Neutrophil (primary cell): ENCODE measurements around the gene SF3B3.

Experiments used
- H3K27ac ChIP-seq: fragments of 200-600 bp; sonication (generic); 2 replicates; pipeline ENCODE4 v1.5.1; 2016; ENCODE audit warnings: mild to moderate bottlenecking, moderate library complexity
- H3K27me3 ChIP-seq: fragments of 200-600 bp; sonication (generic); 2 replicates; pipeline ENCODE4 v1.6.0; 2016; ENCODE audit warnings: mild to moderate bottlenecking
- H3K36me3 ChIP-seq: fragments of 200-600 bp; sonication (generic); 2 replicates; pipeline ENCODE4 v1.5.1; 2017
- H3K4me1 ChIP-seq, 2 experiments: fragments of 200-600 bp in 1 of 2; sonication (generic) in 1 of 2; 1 replicate in 1 of 2; 2 replicates in 1 of 2; pipeline versions ENCODE4 v1.5.1 to v1.6.1; 2013 to 2016; ENCODE audit warnings: low read depth in 1 of 2, low read length in 1 of 2, mild to moderate bottlenecking in 1 of 2, moderate library complexity in 1 of 2; ENCODE audit not compliant: control insufficient read depth in 1 of 2, insufficient read depth in 1 of 2
- H3K4me3 ChIP-seq, 2 experiments: fragments of 200-600 bp in 1 of 2; sonication (generic) in 1 of 2; 1 replicate in 1 of 2; 2 replicates in 1 of 2; pipeline ENCODE4 v1.5.1; 2013 to 2016; ENCODE audit warnings: low read depth in 1 of 2, low read length in 1 of 2, mild to moderate bottlenecking in 1 of 2, moderate library complexity in 1 of 2
- H3K9me3 ChIP-seq: fragments of 200-600 bp; sonication (generic); 2 replicates; pipeline ENCODE4 v1.5.1; 2016
- CTCF ChIP-seq: fragments of 200-600 bp; sonication (generic); IDR thresholded peaks from 2 replicates; pipeline ENCODE4 v1.5.1; 2016; ENCODE audit warnings: antibody characterized with exemption

The SF3B3 gene

GRCh38 chr16:70569752-70570151 is 46.1 kb downstream of the SF3B3 start:
- no peak for TF ChIP-seq CTCF
- no peak overlapping the region for H3K27ac ChIP-seq
- H3K36me3 ChIP-seq: peaks cover 99% of the 10 kb centered on the region
- H3K9me3 ChIP-seq: no peaks in the 10 kb centered on the region
- H3K27me3 ChIP-seq: no peaks in the 10 kb centered on the region
- no peak overlapping the region for H3K4me3 ChIP-seq
- no peaks in the 10 kb centered on the region for H3K4me1 ChIP-seq

- H3K4me3 ChIP-seq: no peak overlapping the region
- H3K9me3 ChIP-seq: no peaks in the 10 kb centered on the region
- H3K27me3 ChIP-seq: no peaks in the 10 kb centered on the region
- no peak overlapping the region for H3K27ac ChIP-seq
- no peaks in the 10 kb centered on the region for H3K4me1 ChIP-seq
- TF ChIP-seq CTCF: no peak
- H3K36me3 ChIP-seq: peaks cover 94% of the 10 kb centered on the region
Measured at GRCh38 chr16:70570967-70571570, 47.5 kb downstream of the SF3B3 start.

- TF ChIP-seq CTCF: no peak
- H3K36me3 ChIP-seq: peaks cover 88% of the 10 kb centered on the region
- H3K27ac ChIP-seq: no peak overlapping the region
- H3K4me3 ChIP-seq: no peak overlapping the region
- no peaks in the 10 kb centered on the region for H3K27me3 ChIP-seq
- peaks cover 4 to 5% of the 10 kb centered on the region in 2 experiments for H3K4me1 ChIP-seq
- no peaks in the 10 kb centered on the region for H3K9me3 ChIP-seq
Measured at GRCh38 chr16:70571623-70572022, 48.0 kb downstream of the SF3B3 start.

GRCh38 chr16:70572050-70572925 is 48.7 kb downstream of the SF3B3 start:
- Histone ChIP-seq H3K27me3 (no peaks in the 10 kb centered on the region), H3K4me3 (no peak overlapping the region), H3K9me3 (no peaks in the 10 kb centered on the region), H3K4me1 (peaks cover 6 to 7% of the 10 kb centered on the region in 2 experiments), H3K36me3 (peaks cover 82% of the 10 kb centered on the region), H3K27ac (no peak overlapping the region)
- no peak for TF ChIP-seq CTCF

GRCh38 chr16:70572926-70573270 is 49.3 kb downstream of the SF3B3 start:
- Histone ChIP-seq H3K27me3 (no peaks in the 10 kb centered on the region), H3K4me1 (peaks cover 6 to 7% of the 10 kb centered on the region in 2 experiments), H3K9me3 (no peaks in the 10 kb centered on the region), H3K27ac (no peak overlapping the region), H3K36me3 (peaks cover 76% of the 10 kb centered on the region), H3K4me3 (no peak overlapping the region)
- TF ChIP-seq CTCF: no peak
